CD14-positive monocyte (primary cell): ENCODE measurements around the gene LBX1. TPM values are rescaled to one million over a fixed set of nuclear protein-coding genes. Genes with fewer than 3 reads are reported as not detected.
"Not testable (repeated sequence)": the region's sequence is repeated elsewhere in the genome, so short reads cannot be mapped to it uniquely, and the experiment has no call there.

Experiments
- DNase-seq, 3 donors: peaks; one replicate each; pipeline ENCODE4 v3.0.0-alpha.2; 2011 to 2022
- H2AFZ ChIP-seq: 2 replicates; pipeline ENCODE4 v1.6.0; 2012; ENCODE audit warnings: mild to moderate bottlenecking, low read depth, low read length, inconsistent platforms; ENCODE audit not compliant: insufficient read depth, poor library complexity, severe bottlenecking
- H3K27ac ChIP-seq, 2 donors: 1 replicate in 1 of 2; 2 replicates in 1 of 2; pipeline ENCODE4 v1.5.1; 2012 to 2013; ENCODE audit warnings: low read length in 2 of 2, control low read depth in 1 of 2, inconsistent platforms in 1 of 2, low read depth in 1 of 2, mild to moderate bottlenecking in 1 of 2
- H3K27me3 ChIP-seq, 2 donors: one replicate each; pipeline versions ENCODE4 v1.6.0 to v1.6.1; 2011 to 2013; ENCODE audit warnings: low read length in 2 of 2; ENCODE audit not compliant: control insufficient read depth in 2 of 2, insufficient read depth in 2 of 2
- H3K36me3 ChIP-seq, 2 donors: replicated peaks in 1 of 2; 1 replicate in 1 of 2; 2 replicates in 1 of 2; pipeline versions ENCODE4 v1.5.1 to v1.6.1; 2012 to 2013; ENCODE audit warnings: low read length in 2 of 2, control low read depth in 1 of 2, inconsistent platforms in 1 of 2, mild to moderate bottlenecking in 1 of 2; ENCODE audit not compliant: insufficient read depth in 2 of 2, control insufficient read depth in 1 of 2
- H3K4me1 ChIP-seq, 2 donors: 1 replicate in 1 of 2; 2 replicates in 1 of 2; pipeline versions ENCODE4 v1.5.1 to v1.6.1; 2012 to 2013; ENCODE audit warnings: low read length in 2 of 2, control low read depth in 1 of 2, inconsistent platforms in 1 of 2, mild to moderate bottlenecking in 1 of 2, moderate library complexity in 1 of 2; ENCODE audit not compliant: insufficient read depth in 2 of 2, control insufficient read depth in 1 of 2
- H3K4me2 ChIP-seq: replicated peaks from 2 replicates; pipeline ENCODE3; 2012; ENCODE audit warnings: low read length, moderate library complexity, mild to moderate bottlenecking; ENCODE audit not compliant: poor library complexity, severe bottlenecking; ENCODE audit errors: extremely low read depth
- H3K4me3 ChIP-seq, 3 experiments: fragments of 200-600 bp in 1 of 3; sonication (generic) in 1 of 3; replicated peaks in 1 of 3; 1 replicate in 2 of 3; 2 replicates in 1 of 3; pipeline ENCODE4 v1.5.1; 2011 to 2013; ENCODE audit warnings: low read length in 3 of 3, mild to moderate bottlenecking in 3 of 3, control low read depth in 2 of 3, low read depth in 2 of 3, inconsistent platforms in 1 of 3, moderate library complexity in 1 of 3
- H3K79me2 ChIP-seq: 2 replicates; pipeline ENCODE4 v1.6.0; 2012; ENCODE audit warnings: mild to moderate bottlenecking, control low read depth, inconsistent platforms, low read length, moderate library complexity; ENCODE audit not compliant: insufficient read depth
- H3K9ac ChIP-seq: 2 replicates; pipeline ENCODE4 v1.6.0; 2017; ENCODE audit warnings: low read length, mild to moderate bottlenecking; ENCODE audit not compliant: insufficient read depth, poor library complexity, severe bottlenecking
- H3K9me3 ChIP-seq, 2 donors: replicated peaks in 1 of 2; 1 replicate in 1 of 2; 2 replicates in 1 of 2; pipeline versions ENCODE4 v1.5.1 to v1.6.1; 2012 to 2013; ENCODE audit warnings: low read length in 2 of 2, control low read depth in 1 of 2; ENCODE audit not compliant: control insufficient read depth in 1 of 2, insufficient read depth in 1 of 2
- H4K20me1 ChIP-seq: 2 replicates; pipeline ENCODE4 v1.6.0; 2012; ENCODE audit warnings: mild to moderate bottlenecking, low read length, control low read depth, moderate library complexity; ENCODE audit not compliant: insufficient read depth
- H3K27ac Mint-ChIP-seq, 7 donors: one replicate each; pipeline ENCODE4 v1.8.0; 2020; ENCODE audit warnings: mild to moderate bottlenecking in 7 of 7, mixed read lengths in 7 of 7, moderate library complexity in 6 of 7, inconsistent platforms in 2 of 7
- H3K27me3 Mint-ChIP-seq, 3 donors: one replicate each; pipeline ENCODE4 v1.8.0; 2021 to 2022; ENCODE audit warnings: low read depth in 3 of 3, mild to moderate bottlenecking in 3 of 3, mixed read lengths in 3 of 3, moderate library complexity in 3 of 3, inconsistent platforms in 1 of 3
- H3K36me3 Mint-ChIP-seq, 2 donors: one replicate each; pipeline ENCODE4 v1.8.0; 2020; ENCODE audit warnings: mixed read lengths in 2 of 2, inconsistent platforms in 1 of 2, mild to moderate bottlenecking in 1 of 2
- H3K4me1 Mint-ChIP-seq: one replicate; pipeline ENCODE4 v1.8.0; 2020; ENCODE audit warnings: mild to moderate bottlenecking, mixed read lengths
- H3K4me3 Mint-ChIP-seq, 2 donors: one replicate each; pipeline ENCODE4 v1.8.0; 2020; ENCODE audit warnings: mild to moderate bottlenecking in 2 of 2, mixed read lengths in 2 of 2, moderate library complexity in 1 of 2
- H3K9me3 Mint-ChIP-seq, 7 donors: one replicate each; pipeline ENCODE4 v1.8.0; 2020 to 2022; ENCODE audit warnings: mixed read lengths in 7 of 7, mild to moderate bottlenecking in 6 of 7, moderate library complexity in 6 of 7, inconsistent platforms in 2 of 7
- CTCF ChIP-seq: fragments of 200-600 bp; IDR thresholded peaks from one replicate; pipeline ENCODE4 v1.8.0; 2022; ENCODE audit warnings: antibody characterized with exemption, mild to moderate bottlenecking
- WGBS: methylation state at CpG from one replicate; pipeline ENCODE4 v1.1.5; 2013; ENCODE audit warnings: missing lambda C conversion rate; ENCODE audit not compliant: insufficient coverage; 5-methylcytosine and 5-hydroxymethylcytosine counted together
- intact Hi-C, 2 donors: fragments of 100-400 bp; cut with micrococcal nuclease; formaldehyde crosslinking; loops; one replicate each; pipeline versions ENCODE4 v1.15.0 to v1.15.1; 2023
- polyA plus RNA-seq, 3 donors: library from polyadenylated mRNA; depleted of rRNA in 1 of 3; unstranded in 2 of 3; stranded (reverse) in 1 of 3; fragments of 300-500 nt in 2 of 3; fragments of >200 nt in 1 of 3; fragmentation: Illumina TruSeq in 2 of 3; gene quantifications; 1 replicate in 2 of 3; 2 replicates in 1 of 3; pipeline ENCODE4 v1.2.3, GENCODE V29; 2012 to 2021

The LBX1 gene
- polyA plus RNA-seq, 3 donors, result not detected

DNA sequence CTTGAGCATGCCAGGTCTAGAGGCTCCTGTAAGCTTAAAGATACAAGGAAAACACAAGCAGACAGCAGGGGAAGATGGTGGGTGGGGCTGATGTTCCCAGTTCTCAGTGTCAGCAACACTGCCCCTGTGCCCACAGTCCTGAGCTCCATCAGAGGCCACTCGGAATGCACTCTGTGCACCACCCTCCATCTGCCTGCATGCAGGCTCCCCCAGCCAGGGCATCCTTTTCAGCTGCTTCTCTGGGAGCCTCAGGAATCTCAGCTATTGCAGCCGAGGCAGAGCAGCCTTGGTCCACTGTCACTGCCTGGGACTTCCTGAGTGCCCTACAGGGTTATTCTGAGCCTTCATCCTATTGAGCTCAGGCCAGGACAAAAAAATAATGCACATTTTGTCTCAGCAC lies 22.2 kb downstream of the LBX1 start:
- H3K27ac ChIP-seq, result no peak overlapping the region
- no peaks in the 10 kb centered on the region for H4K20me1 ChIP-seq
- no peaks in the 10 kb centered on the region for H3K36me3 ChIP-seq
- Mint-ChIP-seq H3K4me1 (no peaks in the 10 kb centered on the region), H3K9me3 (peaks cover 0 to 2% (median 0%) of the 10 kb centered on the region in 7 donors), H3K4me3 (peak overlapping the region in 1 of 2 donors; percentile 48), H3K36me3 (no peaks in the 10 kb centered on the region), H3K27ac (no peak overlapping the region), H3K27me3 (peaks cover 45 to 77% (median 59%) of the 10 kb centered on the region in 3 donors)
- WGBS, result 55% methylated on average over 2 of the region's 2 CpGs
- H3K4me3 ChIP-seq, result no peak overlapping the region
- intact Hi-C loops, result no loop called here
- no peaks in the 10 kb centered on the region for H3K4me1 ChIP-seq
- H2AFZ ChIP-seq, result no peak overlapping the region
- no peak overlapping the region for H3K9ac ChIP-seq
- no peaks in the 10 kb centered on the region for H3K79me2 ChIP-seq
- H3K4me2 ChIP-seq, result no peak overlapping the region
- H3K9me3 ChIP-seq, result no peaks in the 10 kb centered on the region
- peaks cover 15 to 48% of the 10 kb centered on the region in 2 donors for H3K27me3 ChIP-seq
- no peak for DNase-seq
- TF ChIP-seq CTCF, result no peak

DNA sequence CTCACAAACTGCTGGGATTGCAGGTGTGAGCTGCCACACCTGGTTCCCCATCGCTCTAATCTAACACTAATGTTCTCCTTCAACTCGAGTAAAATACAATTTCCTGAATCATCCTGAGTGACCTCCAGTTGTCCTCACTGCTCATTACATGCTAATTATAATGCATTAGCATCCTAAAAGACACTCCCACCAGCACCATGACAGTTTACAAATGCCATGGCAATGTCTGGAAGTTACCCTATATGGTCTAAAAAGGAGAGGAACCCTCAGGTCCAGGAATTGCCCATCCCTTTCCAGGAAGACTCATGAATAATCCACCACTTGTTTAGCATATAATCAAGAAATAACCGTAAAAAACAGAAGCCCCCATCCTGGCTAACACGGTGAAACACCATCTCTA lies 26.6 kb downstream of the LBX1 start:
- intact Hi-C loops, H3K36me3 ChIP-seq, H3K4me3 ChIP-seq, H3K9me3 Mint-ChIP-seq, H3K79me2 ChIP-seq, H3K4me1 ChIP-seq, H3K4me2 ChIP-seq, H3K9me3 ChIP-seq, H3K27ac Mint-ChIP-seq, H3K27ac ChIP-seq, DNase-seq, H4K20me1 ChIP-seq, H3K4me3 Mint-ChIP-seq, H3K4me1 Mint-ChIP-seq, H3K9ac ChIP-seq, H2AFZ ChIP-seq, H3K36me3 Mint-ChIP-seq: not testable (repeated sequence)
- H3K27me3 Mint-ChIP-seq, result peaks cover 20 to 59% (median 39%) of the 10 kb centered on the region in 3 donors
- WGBS, result 79% methylated on average over 4 of the region's 4 CpGs
- peaks cover 0 to 25% of the 10 kb centered on the region in 2 donors for H3K27me3 ChIP-seq

DNA sequence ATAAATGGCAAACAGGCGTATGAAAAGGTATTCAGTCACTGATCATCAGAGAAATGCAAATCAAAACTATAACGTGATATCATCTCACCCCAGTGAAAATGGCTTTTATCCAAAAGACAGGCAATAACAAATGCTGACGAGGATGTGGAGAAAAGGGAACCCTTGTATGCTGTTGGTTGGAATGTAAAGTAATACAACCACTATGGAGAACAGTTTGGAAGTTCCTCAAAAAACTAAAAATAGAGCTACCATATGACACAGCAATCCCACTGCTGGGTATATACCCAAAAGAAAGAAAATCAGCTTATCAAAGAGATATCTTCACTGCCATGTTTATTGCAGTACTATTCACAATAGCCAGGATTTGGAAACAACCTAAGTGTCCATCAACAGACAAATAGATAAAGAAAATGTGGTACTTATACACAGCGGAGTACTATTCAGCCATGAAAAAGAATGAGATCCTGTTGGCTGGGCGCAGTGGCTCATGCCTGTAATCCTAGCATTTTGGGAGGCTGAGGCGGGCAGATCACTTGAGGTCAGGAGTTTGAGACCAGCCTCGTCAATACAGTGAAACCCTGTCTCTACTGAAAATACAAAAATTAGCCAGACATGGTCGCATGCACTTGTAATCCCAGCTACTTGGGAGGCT lies 30.8 kb downstream of the LBX1 start:
- H2AFZ ChIP-seq, H3K27ac Mint-ChIP-seq, H3K4me2 ChIP-seq, H3K36me3 ChIP-seq, intact Hi-C loops, H3K4me3 ChIP-seq, H3K9ac ChIP-seq, H3K79me2 ChIP-seq, H3K9me3 ChIP-seq, H3K9me3 Mint-ChIP-seq, DNase-seq, H3K4me3 Mint-ChIP-seq, H3K27ac ChIP-seq, H3K4me1 ChIP-seq, H3K36me3 Mint-ChIP-seq, H4K20me1 ChIP-seq, H3K4me1 Mint-ChIP-seq: not testable (repeated sequence)
- H3K27me3 Mint-ChIP-seq, result peaks cover 13 to 54% (median 25%) of the 10 kb centered on the region in 3 donors
- 100% methylated on average over 3 of the region's 8 CpGs for WGBS
- peaks cover 0 to 17% of the 10 kb centered on the region in 2 donors for H3K27me3 ChIP-seq
